ENCODE measurements around the gene USH2A.

Gene USH2A

DNA sequence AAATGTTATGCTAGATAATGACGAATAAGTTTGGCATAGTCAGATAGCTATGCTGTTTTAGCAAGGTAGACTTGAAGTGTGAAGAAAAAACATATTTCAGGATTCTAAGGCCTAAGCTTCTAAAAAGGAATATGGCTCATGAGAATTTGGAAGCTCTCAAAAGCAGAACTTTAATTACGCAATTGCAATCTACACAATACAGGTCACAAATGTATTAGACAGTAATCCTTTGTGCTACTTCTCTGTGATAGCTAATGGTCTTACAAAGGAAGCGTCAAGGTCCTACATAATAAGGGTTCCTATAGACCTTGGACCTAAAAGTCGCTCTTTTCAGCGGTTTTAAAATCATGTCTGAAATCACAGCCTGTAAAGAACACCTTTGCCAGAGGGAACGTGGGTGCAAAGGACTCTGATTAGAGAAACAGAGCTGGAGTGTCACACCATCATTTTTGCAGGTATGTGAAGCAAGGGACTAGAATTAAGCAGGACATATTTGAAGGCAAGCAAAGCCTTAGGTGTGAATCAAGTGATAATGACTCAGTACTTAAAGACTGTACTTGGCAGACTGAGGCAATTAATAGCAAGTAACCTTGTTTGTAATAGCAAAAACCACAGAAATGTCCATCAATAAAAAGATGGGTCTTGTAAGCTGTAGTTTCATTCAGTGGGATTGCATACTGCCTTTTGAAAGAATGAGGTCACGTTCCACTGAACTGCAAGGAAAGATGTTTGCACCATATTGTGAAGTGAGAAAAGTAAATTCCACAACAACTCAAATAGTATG lies 436.0 kb downstream of the USH2A start:
- Histone ChIP-seq H3K4me3 (replicated peaks; ENCODE audit: low read depth, low read length) (no peak overlapping the region), H3K27me3 (replicated peaks; ENCODE audit: control insufficient read depth, insufficient read depth, low read length) (no peaks in the 10 kb centered on the region), H3K36me3 (ENCODE audit: control insufficient read depth, insufficient read depth, low read length) (no peaks in the 10 kb centered on the region)
- no peak for DNase-seq (ENCODE audit: extremely low read depth, insufficient read length)
- no peak for TF ChIP-seq CTCF (IDR thresholded peaks at IDR 0.05; ENCODE audit: insufficient read depth, low read length, poor library complexity, severe bottlenecking)

DNA sequence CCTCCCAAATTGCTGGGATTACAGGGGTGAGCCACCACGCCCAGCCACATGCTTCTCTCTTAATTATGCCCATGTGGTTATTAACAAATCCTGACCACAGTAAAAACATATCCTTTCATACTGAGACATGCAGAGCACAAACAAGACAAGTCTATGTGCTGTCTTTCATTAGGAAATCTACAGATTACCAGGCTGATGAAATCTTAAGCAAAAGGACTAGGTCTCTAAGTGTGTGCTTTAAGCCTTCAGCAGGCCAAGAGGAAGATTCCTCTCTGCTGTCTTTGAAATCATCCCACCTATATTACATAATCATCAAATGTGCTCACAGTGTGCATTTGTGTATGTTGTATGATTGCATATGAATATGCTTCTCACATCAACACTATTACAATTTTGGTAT lies 436.8 kb downstream of the USH2A start:
- DNase-seq (ENCODE audit: extremely low read depth, insufficient read length), result no peak
- Histone ChIP-seq H3K4me3 (replicated peaks; ENCODE audit: low read depth, low read length) (no peak overlapping the region), H3K36me3 (ENCODE audit: control insufficient read depth, insufficient read depth, low read length) (no peaks in the 10 kb centered on the region), H3K27me3 (replicated peaks; ENCODE audit: control insufficient read depth, insufficient read depth, low read length) (no peaks in the 10 kb centered on the region)
- TF ChIP-seq CTCF (IDR thresholded peaks at IDR 0.05; ENCODE audit: insufficient read depth, low read length, poor library complexity, severe bottlenecking), result no peak

DNA sequence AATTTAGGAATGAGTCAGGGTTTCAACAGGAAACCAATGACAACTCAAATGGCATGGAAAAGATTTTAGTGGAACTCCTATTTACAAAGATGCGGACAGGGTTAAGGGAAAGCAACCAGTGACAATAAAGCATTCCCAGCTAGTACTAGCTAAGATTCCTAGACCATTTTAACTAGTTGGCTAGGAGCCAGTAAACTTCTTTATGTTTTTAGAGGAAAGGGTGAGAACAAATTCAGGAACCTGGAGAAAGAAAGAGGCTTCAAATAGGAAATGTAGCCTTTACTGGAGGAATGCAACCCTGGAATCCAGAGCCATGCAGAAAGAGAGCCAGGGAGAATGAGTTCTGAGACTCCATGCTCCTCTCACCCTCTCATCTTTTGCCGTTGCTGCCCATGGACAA lies 439.6 kb downstream of the USH2A start:
- no peak for DNase-seq (ENCODE audit: extremely low read depth, insufficient read length)
- H3K36me3 ChIP-seq (ENCODE audit: control insufficient read depth, insufficient read depth, low read length), result no peaks in the 10 kb centered on the region
- no peaks in the 10 kb centered on the region for H3K27me3 ChIP-seq (replicated peaks; ENCODE audit: control insufficient read depth, insufficient read depth, low read length)
- TF ChIP-seq CTCF (IDR thresholded peaks at IDR 0.05; ENCODE audit: insufficient read depth, low read length, poor library complexity, severe bottlenecking), result no peak
- no peak overlapping the region for H3K4me3 ChIP-seq (replicated peaks; ENCODE audit: low read depth, low read length)

DNA sequence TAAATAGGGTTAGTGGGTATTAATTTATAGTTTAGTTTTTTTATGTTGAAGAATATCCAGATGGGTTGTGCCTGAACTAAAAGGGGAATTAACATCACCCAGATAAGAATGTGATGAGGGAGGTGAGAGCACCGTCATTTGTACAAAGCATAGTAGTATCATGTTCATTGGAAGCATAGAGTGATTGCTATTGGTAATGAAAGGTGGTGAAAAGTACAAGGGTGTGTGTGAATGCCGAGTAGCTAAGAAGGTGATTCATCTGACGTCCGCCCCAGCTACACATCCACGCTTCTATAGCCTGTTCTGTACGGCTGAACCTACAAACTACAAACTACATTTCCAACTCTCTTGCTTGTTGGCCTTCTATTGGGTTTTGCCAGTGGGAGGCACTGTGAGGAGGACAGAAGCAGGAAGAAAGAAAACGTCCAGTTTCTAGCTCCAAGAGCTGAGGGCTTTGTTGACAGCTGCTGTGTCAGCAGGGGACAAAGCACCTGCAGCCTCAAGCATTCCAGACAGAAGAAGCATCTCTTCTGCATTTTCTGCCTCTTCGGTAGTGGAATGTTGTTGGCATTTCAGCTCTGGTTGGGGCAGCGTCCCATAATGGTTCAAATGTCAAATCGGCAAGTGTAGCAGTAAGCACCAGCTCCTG lies 451.3 kb downstream of the USH2A start:
- DNase-seq (ENCODE audit: extremely low read depth, insufficient read length), result no peak
- no peak for TF ChIP-seq CTCF (IDR thresholded peaks at IDR 0.05; ENCODE audit: insufficient read depth, low read length, poor library complexity, severe bottlenecking)
- Histone ChIP-seq H3K27me3 (replicated peaks; ENCODE audit: control insufficient read depth, insufficient read depth, low read length) (no peaks in the 10 kb centered on the region), H3K4me3 (replicated peaks; ENCODE audit: low read depth, low read length) (no peak overlapping the region), H3K36me3 (ENCODE audit: control insufficient read depth, insufficient read depth, low read length) (no peaks in the 10 kb centered on the region)

DNA sequence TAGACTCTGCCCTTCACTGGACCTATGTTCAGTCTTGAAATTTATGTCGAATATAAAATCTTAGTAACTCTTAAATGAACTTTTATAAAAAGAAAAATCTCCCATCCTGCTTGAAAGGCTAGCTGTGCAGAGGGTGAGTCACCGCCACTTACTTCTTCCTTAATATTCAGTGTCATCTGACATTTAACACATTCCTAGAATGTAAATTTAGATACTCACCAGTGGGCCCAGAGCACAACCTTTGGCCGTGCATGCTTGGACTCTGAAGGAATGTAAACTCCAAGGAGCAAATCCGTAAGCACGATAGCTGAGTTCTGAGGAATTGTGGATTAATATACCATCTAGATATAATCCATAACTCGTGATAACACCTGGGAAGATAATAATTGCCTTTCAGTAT lies 452.8 kb downstream of the USH2A start:
- DNase-seq (ENCODE audit: extremely low read depth, insufficient read length), result no peak
- H3K27me3 ChIP-seq (replicated peaks; ENCODE audit: control insufficient read depth, insufficient read depth, low read length), result no peaks in the 10 kb centered on the region
- no peak overlapping the region for H3K4me3 ChIP-seq (replicated peaks; ENCODE audit: low read depth, low read length)
- no peak for TF ChIP-seq CTCF (IDR thresholded peaks at IDR 0.05; ENCODE audit: insufficient read depth, low read length, poor library complexity, severe bottlenecking)
- H3K36me3 ChIP-seq (ENCODE audit: control insufficient read depth, insufficient read depth, low read length), result no peaks in the 10 kb centered on the region
